HG03135 (cell line): ENCODE data around the gene CILP.

Experiments
- ATAC-seq: cut with Tn5 transposase; IDR thresholded peaks from one replicate; pipeline ENCODE4 v1.9.1; 2021; ENCODE audit warnings: mild to moderate bottlenecking, moderate library complexity; ENCODE audit not compliant: unreplicated experiment

Gene CILP

GRCh38 chr15:65163041-65163440, 48.2 kb downstream of the CILP start:
- ATAC-seq, result no peak

DNA sequence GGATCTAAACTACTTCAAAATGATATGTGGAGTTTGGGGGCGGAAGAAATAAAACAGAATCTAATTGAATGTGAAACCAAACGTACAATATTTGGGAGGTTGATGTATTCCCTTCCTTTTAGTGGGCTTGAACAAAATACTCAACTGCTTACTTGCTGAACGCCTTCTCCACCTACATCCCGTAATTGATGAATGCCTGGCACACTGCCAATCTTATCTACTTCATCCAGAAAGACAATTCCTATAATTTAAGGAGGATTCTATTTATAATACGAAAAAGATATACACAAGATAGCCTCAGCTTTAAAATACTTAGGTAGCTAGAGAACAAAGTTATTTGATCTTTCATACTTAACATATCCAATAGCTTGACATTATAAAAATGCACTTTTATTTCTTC, 54.6 kb downstream of the CILP start:
- ATAC-seq, result no peak

DNA sequence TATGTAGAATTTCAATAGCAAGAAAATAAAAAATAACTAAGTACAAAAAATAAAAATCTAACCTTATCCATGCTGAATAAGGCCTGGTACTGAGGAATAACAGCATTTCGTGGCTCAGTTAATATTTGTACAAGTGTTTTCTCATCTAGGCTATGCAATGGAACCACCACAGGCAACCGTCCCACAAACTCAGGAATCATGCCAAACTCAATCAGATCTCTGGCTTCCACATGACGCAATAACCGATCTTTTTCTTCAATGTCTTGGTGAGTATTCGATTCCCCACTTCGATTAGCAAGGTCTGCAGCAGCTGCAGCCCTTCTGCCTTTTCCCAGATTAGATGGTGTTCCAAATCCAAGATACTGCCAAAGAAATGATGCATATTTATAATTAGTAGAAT, 56.6 kb downstream of the CILP start:
- ATAC-seq, result no peak

- no peak for ATAC-seq
Observed at GRCh38 chr15:65147902-65148301, 63.4 kb downstream of the CILP start.

DNA sequence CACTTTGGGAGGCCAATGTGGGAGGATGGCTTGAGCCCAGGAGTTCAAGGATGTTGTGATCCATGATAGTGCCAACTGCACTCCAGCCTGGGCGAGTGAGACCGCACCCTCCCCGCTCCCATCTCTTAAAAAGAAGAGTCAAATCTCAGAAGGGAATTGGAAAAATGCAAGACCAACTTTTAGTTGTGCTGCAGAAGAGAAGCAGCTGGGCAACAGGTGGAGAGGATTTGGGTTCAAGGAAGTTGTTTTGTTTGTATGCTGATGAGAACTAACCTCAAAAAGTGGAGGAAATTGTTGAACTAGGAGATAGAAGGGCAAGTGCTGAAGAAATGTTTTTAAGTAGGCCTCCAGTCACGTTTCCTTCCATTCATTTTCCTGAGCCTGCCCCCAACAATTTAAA, 64.8 kb downstream of the CILP start:
- ATAC-seq, result no peak
